NCI-H345 treated with DMSO at 0.1 percent for 48 hours (cell line): ENCODE data around the gene DDX41.

Experiments used
- DNase-seq: peaks from one replicate; lab custom pipeline; 2025; ENCODE audit not compliant: unreplicated experiment; lab: John Stamatoyannopoulos, UW

Gene DDX41

GRCh38 chr5:177469750-177470525, 46.8 kb downstream of the DDX41 start:
- DNase-seq: peak; percentile 55

GRCh38 chr5:177468685-177469628, 47.8 kb downstream of the DDX41 start:
- no peak for DNase-seq

- no peak for DNase-seq
These were observed 48.5 kb downstream of the DDX41 start for GRCh38 chr5:177468329-177468684.

GRCh38 chr5:177467436-177467835, 49.3 kb downstream of the DDX41 start:
- DNase-seq: no peak

GRCh38 chr5:177466861-177467260, 49.9 kb downstream of the DDX41 start:
- no peak for DNase-seq

GRCh38 chr5:177465044-177465443, 51.7 kb downstream of the DDX41 start:
- DNase-seq: no peak

- DNase-seq: no peak
These were observed 54.6 kb downstream of the DDX41 start for GRCh38 chr5:177462021-177462670.
